K562 (cell line): ENCODE results near the gene ATP6V1G2. TPM values are rescaled to one million over a fixed set of nuclear protein-coding genes. Genes with fewer than 3 reads are reported as not detected.
A peak's percentile ranks its signal among the peaks of the same experiment; 100 is the strongest.

ENCODE experiments used
- ATAC-seq: fragments of 200-7000 bp; cut with Tn5 transposase; 3 replicates; pipeline ENCODE4 v1.9.1; 2020; ENCODE audit warnings: moderate library complexity
- BruUV-seq: library from RNA; stranded (reverse); fragments of 400-500 nt; replicated peaks from 2 replicates; lab custom pipeline; 2021; lab: Mats Ljungman, UMichigan
- CTCF ChIA-PET: fragments of 300-600 bp; formaldehyde crosslinking; extraction: SDS; loops from one replicate; lab custom pipeline; 2021; ENCODE audit warnings: low intra/inter-chr PET ratio; lab: Yijun Ruan, JAX
- POLR2A ChIA-PET: fragments of 300-600, 350-650 bp; sonication (Branson Sonifier 250); formaldehyde crosslinking; extraction: SDS; loops from one replicate; lab custom pipeline; 2021; ENCODE audit warnings: antibody characterized with exemption, inconsistent platforms; lab: Yijun Ruan, JAX
- DNase-seq, 4 experiments: peaks; one replicate each; pipeline versions ENCODE4 v3.0.0 to v3.0.0-alpha.2; 2011 to 2018; ENCODE audit warnings: low spot score in 3 of 4, mixed read lengths in 3 of 4; ENCODE audit errors: extremely low read depth in 1 of 4
- FAIRE-seq: peaks from 2 replicates; lab custom pipeline; 2011; peaks lifted over from hg19 to GRCh38; lab: Jason Lieb, UNC
- H2AFZ ChIP-seq: 2 replicates; pipeline ENCODE4 v1.6.0; 2011; ENCODE audit warnings: low read depth, low read length, control low read depth, inconsistent platforms
- H3K27ac ChIP-seq: fragments of 200-600 bp; 3 replicates; pipeline ENCODE4 v1.8.0; 2011; ENCODE audit warnings: low read depth, mild to moderate bottlenecking, control low read depth, inconsistent platforms, low read length, moderate library complexity, mixed read lengths; ENCODE audit errors: extremely low read depth
- H3K27me3 ChIP-seq, 2 experiments: fragments of 300-600 bp in 1 of 2; 2 replicates in 1 of 2; 3 replicates in 1 of 2; pipeline versions ENCODE4 v1.6.0 to v1.8.0; 2011; ENCODE audit warnings: inconsistent platforms in 2 of 2, low read length in 2 of 2, mild to moderate bottlenecking in 1 of 2, mixed read lengths in 1 of 2, moderate library complexity in 1 of 2; ENCODE audit not compliant: control insufficient read depth in 2 of 2, insufficient read depth in 2 of 2
- H3K36me3 ChIP-seq: fragments of 300-600 bp; 3 replicates; pipeline ENCODE4 v1.8.0; 2011; ENCODE audit warnings: mild to moderate bottlenecking, low read length, inconsistent platforms; ENCODE audit not compliant: control insufficient read depth, insufficient read depth
- H3K4me1 ChIP-seq, 2 experiments: fragments of 200-600 bp in 1 of 2; replicated peaks in 1 of 2; 2 replicates in 1 of 2; 3 replicates in 1 of 2; pipeline versions ENCODE4 v1.5.1 to v1.8.0; 2011; ENCODE audit warnings: inconsistent platforms in 2 of 2, low read length in 2 of 2, mild to moderate bottlenecking in 1 of 2, mixed read lengths in 1 of 2, moderate library complexity in 1 of 2; ENCODE audit not compliant: control insufficient read depth in 2 of 2, insufficient read depth in 2 of 2
- H3K4me2 ChIP-seq: 2 replicates; pipeline ENCODE4 v1.6.1; 2011; ENCODE audit warnings: low read length, control low read depth, inconsistent platforms, mixed read lengths; ENCODE audit not compliant: insufficient read depth
- H3K4me3 ChIP-seq: fragments of 200-600 bp; sonication (generic), shearing (Covaris generic); 2 replicates; pipeline ENCODE4 v1.5.1; 2016; ENCODE audit warnings: control low read depth, inconsistent platforms
- H3K79me2 ChIP-seq: fragments of 200-600 bp; 3 replicates; pipeline ENCODE4 v1.8.0; 2011; ENCODE audit warnings: low read length, inconsistent platforms; ENCODE audit not compliant: control insufficient read depth, insufficient read depth
- H3K9ac ChIP-seq, 2 experiments: 2 replicates each; pipeline versions ENCODE4 v1.6.0 to v1.6.1; 2011; ENCODE audit warnings: low read depth in 2 of 2, low read length in 2 of 2, control low read depth in 1 of 2, inconsistent platforms in 1 of 2, mild to moderate bottlenecking in 1 of 2, mixed read lengths in 1 of 2; ENCODE audit not compliant: insufficient read depth in 1 of 2
- H3K9me1 ChIP-seq: one replicate; pipeline ENCODE4 v1.6.0; 2011; ENCODE audit warnings: inconsistent platforms, mild to moderate bottlenecking, low read length, moderate library complexity; ENCODE audit not compliant: control insufficient read depth, insufficient read depth
- H3K9me3 ChIP-seq: replicated peaks from 2 replicates; pipeline ENCODE4 v1.5.1; 2011; ENCODE audit warnings: low read depth, low read length, inconsistent platforms; ENCODE audit not compliant: control insufficient read depth, insufficient read depth
- H4K20me1 ChIP-seq: replicated peaks from 2 replicates; pipeline ENCODE4 v1.6.1; 2011; ENCODE audit warnings: low read length, inconsistent platforms, mixed read lengths; ENCODE audit not compliant: control insufficient read depth, insufficient read depth
- CBX2 ChIP-seq: fragments of 200-600 bp; sonication (generic); IDR thresholded peaks from one replicate; pipeline ENCODE4 v1.6.1; 2012; ENCODE audit warnings: mild to moderate bottlenecking, low read length, inconsistent platforms; ENCODE audit not compliant: insufficient read depth, poor library complexity, severe bottlenecking
- CC2D1A ChIP-seq: fragments of 450-650 bp; IDR thresholded peaks from 2 replicates; pipeline ENCODE4 v1.6.1; 2017; ENCODE audit warnings: mild to moderate bottlenecking
- HDAC2 ChIP-seq: fragments of 450-650 bp; IDR thresholded peaks from 2 replicates; pipeline ENCODE4 v1.6.1; 2016; ENCODE audit warnings: mild to moderate bottlenecking
- NKRF ChIP-seq: fragments of 450-650 bp; IDR thresholded peaks from 2 replicates; pipeline ENCODE4 v1.6.1; 2016; ENCODE audit warnings: borderline replicate concordance
- POLR2AphosphoS5 ChIP-seq: IDR thresholded peaks from 2 replicates; pipeline ENCODE4 v1.6.1; 2011; ENCODE audit warnings: mild to moderate bottlenecking, low read depth, low read length, moderate library complexity; ENCODE audit not compliant: control insufficient read depth, insufficient read depth
- TGIF2 ChIP-seq: sonication (generic); formaldehyde crosslinking; IDR thresholded peaks from 2 replicates; pipeline ENCODE4 v1.8.1; 2022; ENCODE audit warnings: mild to moderate bottlenecking, missing genetic modification reagents, moderate library complexity
- TRIM28 ChIP-seq: fragments of 450-650 bp; IDR thresholded peaks from 2 replicates; pipeline ENCODE4 v1.6.1; 2017
- UBTF ChIP-seq, 2 experiments: IDR thresholded peaks; 2 replicates each; pipeline ENCODE4 v1.6.1; 2012; ENCODE audit warnings: improper control_type of control experiment in 2 of 2, low read depth in 2 of 2, low read length in 2 of 2, borderline replicate concordance in 1 of 2
- ZSCAN29 ChIP-seq: fragments of 450-650 bp; IDR thresholded peaks from 2 replicates; pipeline ENCODE4 v1.6.1; 2017
- WGBS: fragments of 100-300 bp; shearing (Covaris generic); methylation state at CpG from one replicate; pipeline ENCODE4 v1.1.6; 2016; ENCODE audit warnings: low coverage, mixed read lengths; ENCODE audit not compliant: insufficient coverage; ENCODE audit errors: missing lambda C conversion rate; 5-methylcytosine and 5-hydroxymethylcytosine counted together
- in situ Hi-C: fragments of 300-500 bp; cut with MboI; formaldehyde crosslinking; loops from 4 replicates; pipeline ENCODE4 v1.15.0; 2018; ENCODE audit warnings: inconsistent platforms, mixed read lengths
- intact Hi-C: fragments of 100-400 bp; cut with micrococcal nuclease; formaldehyde crosslinking; loops from 2 replicates; pipeline ENCODE4 v1.14.2; 2022
- polyA plus RNA-seq, 8 experiments: library from polyadenylated mRNA; depleted of rRNA in 4 of 8; stranded (reverse) in 5 of 8; unstranded in 3 of 8; fragments of >200 nt; fragmentation: Nextera tagmentation in 2 of 8; fragmentation: Illumina TruSeq in 1 of 8; extraction: Ambion mirVana in 2 of 8; extraction: Trizol in 1 of 8; gene quantifications; 2 replicates each; pipeline versions ENCODE4 v1.2.1 to v1.2.3, GENCODE V29; 2011 to 2014; ENCODE audit warnings: inconsistent platforms in 1 of 8, missing spikeins in 1 of 8
- total RNA-seq, 7 experiments: library from RNA; depleted of rRNA in 6 of 7; stranded (reverse); fragments of >200 nt in 6 of 7; fragmentation: Illumina TruSeq in 2 of 7; extraction: Trizol in 2 of 7; gene quantifications; 2 replicates each; pipeline versions ENCODE4 v1.2.1 to v1.2.3, GENCODE V29; 2011 to 2021; ENCODE audit warnings: low replicate concordance in 1 of 7
- TF ChIP-seq, protein P1 (sequence below): fragments of 450-650 bp; IDR thresholded peaks from 2 replicates; pipeline ENCODE4 v1.6.1; 2018; ENCODE audit not compliant: partially characterized antibody

ATP6V1G2 gene
- total and polyA plus RNA-seq, 9 of the 15 experiments (the other 6 are each of a cell fraction or from before 2014, with no cell fraction given), result 0.14 to 1.5 (median 0.33) TPM

GRCh38 chr6:31498748-31499147 lies 47.7 kb downstream of the ATP6V1G2 start:
- Histone ChIP-seq H3K27ac (peak overlapping the region; percentile 38; the same call in 2 of the 3 replicates), H3K4me3 (peak overlapping the region; percentile 88), H3K36me3 (no peaks in the 10 kb centered on the region), H3K4me1 (peaks cover 27 to 42% of the 10 kb centered on the region in 2 experiments), H3K9me1 (no peaks in the 10 kb centered on the region), H3K79me2 (peaks cover 43% of the 10 kb centered on the region), H3K4me2 (peak overlapping the region; percentile 80), H2AFZ (peak overlapping the region; percentile 66), H3K9ac (peak overlapping the region; percentile 56 to 85; a peak in 3 of 4 replicates), H4K20me1 (peaks cover 7% of the 10 kb centered on the region; the same call in 1 of the 2 replicates), H3K27me3 (no peaks in the 10 kb centered on the region), H3K9me3 (no peaks in the 10 kb centered on the region)
- ChIA-PET CTCF (no interaction called here), POLR2A (interaction anchor here (1.0 to 2.5 kb wide), 4 partner anchors 31 to 167 kb away, joined by 3 to 23 read pairs (median 4); partner anchors contain the start of genes CSNK2B and DDX39B)
- in situ Hi-C loops, result loop anchor here (5.0 kb wide), 1 partner anchor 34 kb away; no protein-coding TSS in a partner anchor
- 6% methylated on average over 21 of the region's 21 CpGs for WGBS
- ATAC-seq (peak; percentile 8), FAIRE-seq (no peak), DNase-seq (peak in 2 of 4 experiments; percentile 46 to 59)
- no TSS peak for BruUV-seq
- intact Hi-C loops, result no loop called here
- TF ChIP-seq POLR2AphosphoS5 (no peak), TGIF2 (CRISPR knock-in tag) (no peak), CBX2 (no peak), HDAC2 (peak; percentile 28; the same call in 1 of the 2 replicates), ZSCAN29 (no peak), NKRF (peak; percentile 47; the same call in 1 of the 2 replicates), CC2D1A (peak; percentile 48; the same call in 1 of the 2 replicates), TRIM28 (peak; percentile 56; the same call in 1 of the 2 replicates), UBTF (IDR thresholded peaks at IDR 0.05; ENCODE audit: borderline replicate concordance in 1 of 2, low read depth in 2 of 2, low read length in 2 of 2) (0 out of 4 replicates have a peak, but pooled peaks of 1 of the 2 experiments have one; percentile 65)
- TF ChIP-seq, protein P1, sequence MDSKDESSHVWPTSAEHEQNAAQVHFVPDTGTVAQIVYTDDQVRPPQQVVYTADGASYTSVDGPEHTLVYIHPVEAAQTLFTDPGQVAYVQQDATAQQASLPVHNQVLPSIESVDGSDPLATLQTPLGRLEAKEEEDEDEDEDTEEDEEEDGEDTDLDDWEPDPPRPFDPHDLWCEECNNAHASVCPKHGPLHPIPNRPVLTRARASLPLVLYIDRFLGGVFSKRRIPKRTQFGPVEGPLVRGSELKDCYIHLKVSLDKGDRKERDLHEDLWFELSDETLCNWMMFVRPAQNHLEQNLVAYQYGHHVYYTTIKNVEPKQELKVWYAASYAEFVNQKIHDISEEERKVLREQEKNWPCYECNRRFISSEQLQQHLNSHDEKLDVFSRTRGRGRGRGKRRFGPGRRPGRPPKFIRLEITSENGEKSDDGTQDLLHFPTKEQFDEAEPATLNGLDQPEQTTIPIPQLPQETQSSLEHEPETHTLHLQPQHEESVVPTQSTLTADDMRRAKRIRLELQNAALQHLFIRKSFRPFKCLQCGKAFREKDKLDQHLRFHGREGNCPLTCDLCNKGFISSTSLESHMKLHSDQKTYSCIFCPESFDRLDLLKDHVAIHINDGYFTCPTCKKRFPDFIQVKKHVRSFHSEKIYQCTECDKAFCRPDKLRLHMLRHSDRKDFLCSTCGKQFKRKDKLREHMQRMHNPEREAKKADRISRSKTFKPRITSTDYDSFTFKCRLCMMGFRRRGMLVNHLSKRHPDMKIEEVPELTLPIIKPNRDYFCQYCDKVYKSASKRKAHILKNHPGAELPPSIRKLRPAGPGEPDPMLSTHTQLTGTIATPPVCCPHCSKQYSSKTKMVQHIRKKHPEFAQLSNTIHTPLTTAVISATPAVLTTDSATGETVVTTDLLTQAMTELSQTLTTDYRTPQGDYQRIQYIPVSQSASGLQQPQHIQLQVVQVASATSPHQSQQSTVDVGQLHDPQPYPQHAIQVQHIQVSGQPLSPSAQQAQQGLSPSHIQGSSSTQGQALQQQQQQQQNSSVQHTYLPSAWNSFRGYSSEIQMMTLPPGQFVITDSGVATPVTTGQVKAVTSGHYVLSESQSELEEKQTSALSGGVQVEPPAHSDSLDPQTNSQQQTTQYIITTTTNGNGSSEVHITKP, result peak; percentile 16
